Measurements from ENCODE around the gene ZNF609.

- TF ChIP-seq, protein P1, sequence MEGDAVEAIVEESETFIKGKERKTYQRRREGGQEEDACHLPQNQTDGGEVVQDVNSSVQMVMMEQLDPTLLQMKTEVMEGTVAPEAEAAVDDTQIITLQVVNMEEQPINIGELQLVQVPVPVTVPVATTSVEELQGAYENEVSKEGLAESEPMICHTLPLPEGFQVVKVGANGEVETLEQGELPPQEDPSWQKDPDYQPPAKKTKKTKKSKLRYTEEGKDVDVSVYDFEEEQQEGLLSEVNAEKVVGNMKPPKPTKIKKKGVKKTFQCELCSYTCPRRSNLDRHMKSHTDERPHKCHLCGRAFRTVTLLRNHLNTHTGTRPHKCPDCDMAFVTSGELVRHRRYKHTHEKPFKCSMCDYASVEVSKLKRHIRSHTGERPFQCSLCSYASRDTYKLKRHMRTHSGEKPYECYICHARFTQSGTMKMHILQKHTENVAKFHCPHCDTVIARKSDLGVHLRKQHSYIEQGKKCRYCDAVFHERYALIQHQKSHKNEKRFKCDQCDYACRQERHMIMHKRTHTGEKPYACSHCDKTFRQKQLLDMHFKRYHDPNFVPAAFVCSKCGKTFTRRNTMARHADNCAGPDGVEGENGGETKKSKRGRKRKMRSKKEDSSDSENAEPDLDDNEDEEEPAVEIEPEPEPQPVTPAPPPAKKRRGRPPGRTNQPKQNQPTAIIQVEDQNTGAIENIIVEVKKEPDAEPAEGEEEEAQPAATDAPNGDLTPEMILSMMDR (IDR thresholded peaks at IDR 0.05) = no peak
- TF ChIP-seq POLR2A (IDR thresholded peaks at IDR 0.05) = no peak
Observed at GRCh38 chr15:64633332-64633731, 173.0 kb downstream of the ZNF609 start.
